Activated CD4-positive, alpha-beta T cell treated with anti-CD3 and anti-CD28 coated beads for 36 hours (primary cell): Measurements from ENCODE around the gene ZNF764. TPM values are rescaled to one million over a fixed set of nuclear protein-coding genes. Genes with fewer than 3 reads are reported as not detected.
A peak's percentile ranks its signal among the peaks of the same experiment; 100 is the strongest.
"Not testable (repeated sequence)": the region's sequence is repeated elsewhere in the genome, so short reads cannot be mapped to it uniquely, and the experiment has no call there.

Experiments used
- ATAC-seq: fragments of 200-7000 bp; cut with Tn5 transposase; one replicate; pipeline ENCODE4 v1.10.0; 2021; ENCODE audit warnings: mild to moderate bottlenecking, moderate library complexity
- CTCF ChIA-PET: fragments of 350-600 bp; sonication (Branson Sonifier 250); formaldehyde crosslinking; loops from one replicate; lab custom pipeline; 2021; ENCODE audit warnings: antibody characterized with exemption; lab: Charles Lee
- POLR2A ChIA-PET: fragments of 350-600 bp; sonication (Branson Sonifier 250); formaldehyde crosslinking; loops from one replicate; lab custom pipeline; 2021; ENCODE audit warnings: antibody characterized with exemption, inconsistent platforms; lab: Charles Lee
- DNase-seq: peaks from one replicate; pipeline ENCODE4 v3.0.0-alpha.2; 2020
- H3K27ac Mint-ChIP-seq: one replicate; pipeline ENCODE4 v1.8.0; 2021; ENCODE audit warnings: mixed read lengths
- H3K27me3 Mint-ChIP-seq: one replicate; pipeline ENCODE4 v1.8.0; 2021; ENCODE audit warnings: mixed read lengths
- H3K36me3 Mint-ChIP-seq: one replicate; pipeline ENCODE4 v1.8.0; 2021; ENCODE audit warnings: low read depth, mixed read lengths
- H3K4me1 Mint-ChIP-seq: one replicate; pipeline ENCODE4 v1.8.0; 2021; ENCODE audit warnings: mixed read lengths
- H3K4me3 Mint-ChIP-seq: one replicate; pipeline ENCODE4 v1.8.0; 2021; ENCODE audit warnings: mild to moderate bottlenecking, moderate library complexity, mixed read lengths
- H3K9me3 Mint-ChIP-seq: one replicate; pipeline ENCODE4 v1.8.0; 2021; ENCODE audit warnings: low read depth, mixed read lengths
- intact Hi-C, 2 experiments: fragments of 100-400 bp; cut with DNase I in 1 of 2; cut with micrococcal nuclease in 1 of 2; formaldehyde crosslinking; loops; one replicate each; pipeline versions ENCODE4 v1.14.2 to v1.15.1; 2022 to 2024; cut with DNase I, micrococcal nuclease
- total RNA-seq, 2 experiments: library from RNA; stranded (reverse); gene quantifications; one replicate each; pipeline ENCODE4 v1.2.3, GENCODE V29; 2021

ZNF764 gene
- total RNA-seq, 2 experiments from 2014 or later = 8.0 to 11.2 TPM

GRCh38 chr16:30527635-30528178 is 30.5 kb downstream of the ZNF764 start:
- ChIA-PET POLR2A (interaction anchor here (0.8 to 1.1 kb wide), 4 partner anchors 8 to 70 kb away, joined by 3 to 8 read pairs (median 4); no protein-coding TSS in a partner anchor), CTCF (interaction anchor here (0.7 to 1.2 kb wide), 3 partner anchors 43 to 107 kb away, joined by 3 to 4 read pairs (median 3); no protein-coding TSS in a partner anchor)
- Mint-ChIP-seq H3K27me3 (no peaks in the 10 kb centered on the region), H3K4me3 (peak overlapping the region; percentile 55), H3K4me1 (peaks cover 37% of the 10 kb centered on the region), H3K27ac (peak overlapping the region; percentile 62), H3K9me3 (no peaks in the 10 kb centered on the region), H3K36me3 (peaks cover 13% of the 10 kb centered on the region)
- intact Hi-C loops = loop anchor here (1.0 to 5.0 kb wide), 19 partner anchors 31 to 547 kb away; partner anchors contain the start of genes DCTPP1 (in 2 of the 2), ZNF764 (in 2 of the 2), FBRS (in 1 of the 2) and ITGAL (in 1 of the 2)
- ATAC-seq (no peak), DNase-seq (peak; percentile 41)

- Mint-ChIP-seq H3K4me1 (peaks cover 37% of the 10 kb centered on the region), H3K36me3 (peaks cover 17% of the 10 kb centered on the region), H3K4me3 (peak overlapping the region; percentile 55), H3K27me3 (no peaks in the 10 kb centered on the region), H3K27ac (peak overlapping the region; percentile 62), H3K9me3 (no peaks in the 10 kb centered on the region)
- ATAC-seq = peak; percentile 93
- POLR2A ChIA-PET = interaction anchor here (0.6 to 1.1 kb wide), 8 partner anchors 9 to 123 kb away, joined by 3 to 8 read pairs (median 4); no protein-coding TSS in a partner anchor
- CTCF ChIA-PET = interaction anchor here (0.7 to 1.2 kb wide), 4 partner anchors 10 to 97 kb away, joined by 3 to 4 read pairs (median 4); partner anchors contain the start of gene DCTPP1
- intact Hi-C loops = loop anchor here (1.0 to 5.0 kb wide), 21 partner anchors 7 to 547 kb away; partner anchors contain the start of genes DCTPP1 (in 2 of the 2), ZNF764 (in 2 of the 2), FBRS (in 1 of the 2) and ITGAL (in 1 of the 2)
- DNase-seq = peak; percentile 98
These were observed 31.1 kb downstream of the ZNF764 start for GRCh38 chr16:30526823-30527634.

- DNase-seq (peak; percentile 51), ATAC-seq (no peak)
- Mint-ChIP-seq H3K4me1 (peaks cover 36% of the 10 kb centered on the region), H3K4me3 (peak within 1 kb of the TSS; percentile 73), H3K27me3 (no peaks in the 10 kb centered on the region), H3K9me3 (no peaks in the 10 kb centered on the region), H3K36me3 (peaks cover 21% of the 10 kb centered on the region), H3K27ac (peak within 1 kb of the TSS; percentile 62)
- ChIA-PET CTCF (interaction anchor here (0.8 to 1.0 kb wide), 4 partner anchors 45 to 408 kb away, joined by 3 to 5 read pairs (median 3); partner anchors contain the start of gene DCTPP1), POLR2A (interaction anchor here (0.7 to 1.2 kb wide), 2 partner anchors 36 to 108 kb away, joined by 3 read pairs; no protein-coding TSS in a partner anchor)
- intact Hi-C loops = loop anchor here (1.0 to 5.0 kb wide), 9 partner anchors 8 to 156 kb away; partner anchors contain the start of genes DCTPP1 (in 1 of the 2), ITGAL (in 1 of the 2), PRR14 (in 1 of the 2) and TBC1D10B (in 1 of the 2)
These were observed 31.9 kb downstream of the ZNF764 start, which contains the start of gene ZNF768 for GRCh38 chr16:30526137-30526822. TSS of gene ZNF768 (minus strand) at chr16:30526566. CDS start at chr16:30526413, 153 bp downstream.

- no peak for DNase-seq
- Mint-ChIP-seq H3K27ac (no peak overlapping the region), H3K4me3 (peak overlapping the region; percentile 73), H3K27me3 (no peaks in the 10 kb centered on the region), H3K9me3 (no peaks in the 10 kb centered on the region), H3K36me3 (peaks cover 17% of the 10 kb centered on the region), H3K4me1 (peaks cover 33% of the 10 kb centered on the region)
- ChIA-PET POLR2A (interaction anchor here (1.2 kb wide), 1 partner anchor 35 kb away, joined by 3 read pairs; no protein-coding TSS in a partner anchor), CTCF (interaction anchor here (0.8 to 1.0 kb wide), 2 partner anchors 96 to 407 kb away, joined by 3 to 5 read pairs; partner anchors contain the start of gene DCTPP1)
- intact Hi-C loops = loop anchor here (1.0 to 5.0 kb wide), 9 partner anchors 9 to 155 kb away; partner anchors contain the start of genes DCTPP1 (in 1 of the 2), ITGAL (in 1 of the 2), PRR14 (in 1 of the 2) and TBC1D10B (in 1 of the 2)
- ATAC-seq = no peak
These were observed 32.4 kb downstream of the ZNF764 start for GRCh38 chr16:30525844-30526136.

- peaks cover 21% of the 10 kb centered on the region for H3K36me3 Mint-ChIP-seq
- H3K4me1 Mint-ChIP-seq = peaks cover 23% of the 10 kb centered on the region
- no peak overlapping the region for H3K27ac Mint-ChIP-seq
- ATAC-seq (no peak), DNase-seq (no peak)
- ChIA-PET CTCF (interaction anchor here (0.6 to 1.0 kb wide), 4 partner anchors 74 to 406 kb away, joined by 3 to 5 read pairs (median 4); partner anchors contain the start of gene DCTPP1), POLR2A (interaction anchor here (0.6 to 1.2 kb wide), 3 partner anchors 28 to 49 kb away, joined by 3 read pairs; no protein-coding TSS in a partner anchor)
- intact Hi-C loops = loop anchor here in 1 of 2 experiments (5.0 kb wide), 1 partner anchor 68 kb away; no protein-coding TSS in a partner anchor
- H3K9me3 Mint-ChIP-seq = no peaks in the 10 kb centered on the region
- H3K4me3 Mint-ChIP-seq = no peak overlapping the region
- no peaks in the 10 kb centered on the region for H3K27me3 Mint-ChIP-seq
These were observed 33.3 kb downstream of the ZNF764 start for GRCh38 chr16:30524575-30525568.

GRCh38 chr16:30523768-30524574 is 34.2 kb downstream of the ZNF764 start:
- DNase-seq (no peak), ATAC-seq (no peak)
- Mint-ChIP-seq H3K9me3 (no peaks in the 10 kb centered on the region), H3K4me1 (peaks cover 17% of the 10 kb centered on the region), H3K27me3 (no peaks in the 10 kb centered on the region), H3K4me3 (no peak overlapping the region), H3K27ac (no peak overlapping the region), H3K36me3 (peaks cover 30% of the 10 kb centered on the region)
- CTCF ChIA-PET = interaction anchor here (0.6 kb wide), 1 partner anchor 98 kb away, joined by 4 read pairs; no protein-coding TSS in a partner anchor
- POLR2A ChIA-PET = interaction anchor here (0.9 kb wide), 1 partner anchor 49 kb away, joined by 3 read pairs; no protein-coding TSS in a partner anchor
- intact Hi-C loops = no loop called here

- H3K27me3 Mint-ChIP-seq, DNase-seq, H3K27ac Mint-ChIP-seq, intact Hi-C loops, ATAC-seq, H3K4me3 Mint-ChIP-seq, H3K4me1 Mint-ChIP-seq, H3K9me3 Mint-ChIP-seq: not testable (repeated sequence)
- POLR2A ChIA-PET = interaction anchor here (0.5 to 1.1 kb wide), 2 partner anchors 12 to 15 kb away, joined by 3 to 7 read pairs; no protein-coding TSS in a partner anchor
- CTCF ChIA-PET = interaction anchor here (1.1 to 1.3 kb wide), 3 partner anchors 54 to 93 kb away, joined by 3 to 4 read pairs (median 3); partner anchors contain the start of gene DCTPP1
- H3K36me3 Mint-ChIP-seq = peaks cover 37% of the 10 kb centered on the region
These were observed 35.3 kb downstream of the ZNF764 start for GRCh38 chr16:30522702-30523463.

GRCh38 chr16:30521873-30522641 is 36.1 kb downstream of the ZNF764 start:
- CTCF ChIA-PET = interaction anchor here (1.1 to 1.3 kb wide), 3 partner anchors 54 to 92 kb away, joined by 3 to 4 read pairs (median 3); partner anchors contain the start of gene DCTPP1
- Mint-ChIP-seq H3K4me3 (no peak overlapping the region), H3K36me3 (peaks cover 45% of the 10 kb centered on the region), H3K27ac (peak overlapping the region; percentile 2), H3K9me3 (no peaks in the 10 kb centered on the region), H3K4me1 (peaks cover 2% of the 10 kb centered on the region), H3K27me3 (no peaks in the 10 kb centered on the region)
- POLR2A ChIA-PET = interaction anchor here (0.6 to 1.1 kb wide), 2 partner anchors 11 to 31 kb away, joined by 3 read pairs; no protein-coding TSS in a partner anchor
- DNase-seq (no peak), ATAC-seq (no peak)
- intact Hi-C loops = no loop called here
